HG03159 (cell line): ENCODE data around the gene TTC39B.

Experiments
- ATAC-seq: cut with Tn5 transposase; IDR thresholded peaks from one replicate; pipeline ENCODE4 v1.9.1; 2021; ENCODE audit warnings: mild to moderate bottlenecking, moderate library complexity; ENCODE audit not compliant: unreplicated experiment

Gene TTC39B

GRCh38 chr9:15182730-15183129 is 124.3 kb downstream of the TTC39B start:
- no peak for ATAC-seq

- no peak for ATAC-seq
Observed at GRCh38 chr9:15182101-15182551, 124.9 kb downstream of the TTC39B start.

GRCh38 chr9:15180124-15180523 is 126.9 kb downstream of the TTC39B start:
- ATAC-seq, result peak; percentile 68

- ATAC-seq, result no peak
Observed at GRCh38 chr9:15178631-15179030, 128.4 kb downstream of the TTC39B start.

- no peak for ATAC-seq
Observed at GRCh38 chr9:15176836-15177235, 130.2 kb downstream of the TTC39B start.

- ATAC-seq, result no peak
Observed at GRCh38 chr9:15163931-15164330, 143.1 kb downstream of the TTC39B start.

GRCh38 chr9:15161753-15162152 is 145.3 kb downstream of the TTC39B start:
- no peak for ATAC-seq

DNA sequence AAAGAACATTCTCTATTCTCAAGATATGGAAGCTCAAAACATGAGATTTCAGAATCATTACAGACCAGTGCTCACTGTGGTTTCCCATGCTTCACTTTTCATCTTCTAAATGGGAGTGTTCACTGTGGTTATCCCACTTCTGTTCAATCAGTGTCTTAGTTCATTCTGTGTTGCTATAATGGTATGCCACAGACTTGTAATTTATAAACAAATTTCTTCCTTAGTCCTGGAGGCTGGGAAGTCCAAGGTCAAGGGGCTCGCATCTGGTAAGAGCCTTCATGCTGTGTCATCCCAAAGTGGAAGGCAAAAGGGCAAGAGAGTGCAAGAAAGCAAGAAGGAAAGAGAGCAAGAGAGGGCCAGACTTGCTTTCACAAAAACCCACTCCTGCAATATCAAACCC is 146.3 kb downstream of the TTC39B start:
- no peak for ATAC-seq

- no peak for ATAC-seq
Observed at GRCh38 chr9:15158064-15158463, 149.0 kb downstream of the TTC39B start.

DNA sequence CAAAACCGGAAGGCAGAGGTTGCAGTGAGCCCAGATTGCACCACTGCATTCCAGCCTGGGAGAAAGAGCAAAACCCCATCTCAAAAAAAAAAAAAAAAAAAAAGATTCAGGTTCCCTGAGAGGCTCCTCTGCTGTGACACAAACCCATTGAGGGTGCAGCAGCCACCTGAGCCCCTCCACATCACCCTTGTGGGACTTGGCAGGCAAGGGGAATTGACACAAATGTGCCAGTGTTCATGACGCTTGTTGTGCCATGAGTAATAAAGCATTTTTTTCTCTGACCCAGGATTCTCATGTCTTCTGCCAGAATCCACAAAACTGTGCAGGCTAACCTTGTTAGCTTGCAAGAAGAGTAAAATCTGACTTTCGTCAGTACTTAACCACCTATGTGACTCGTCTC is 149.6 kb downstream of the TTC39B start:
- ATAC-seq, result no peak

DNA sequence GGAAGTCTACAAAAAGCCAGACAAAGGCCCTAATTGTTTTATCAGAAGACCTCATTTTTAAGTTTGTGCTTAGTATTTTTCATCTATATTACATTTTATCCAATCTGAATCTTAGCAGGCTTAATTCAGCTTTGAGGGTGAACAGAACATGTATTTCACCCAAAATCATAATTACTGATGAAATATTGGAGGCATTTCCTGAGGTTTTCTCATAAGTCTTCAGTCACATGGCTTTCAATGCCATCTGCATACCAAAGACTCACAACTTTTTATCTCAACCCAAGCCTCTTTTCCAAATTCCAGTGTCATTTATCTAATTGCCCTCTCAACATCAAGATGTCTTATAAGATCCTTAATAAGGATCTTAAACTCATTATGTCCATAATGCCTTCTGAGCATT is 150.8 kb downstream of the TTC39B start:
- no peak for ATAC-seq

DNA sequence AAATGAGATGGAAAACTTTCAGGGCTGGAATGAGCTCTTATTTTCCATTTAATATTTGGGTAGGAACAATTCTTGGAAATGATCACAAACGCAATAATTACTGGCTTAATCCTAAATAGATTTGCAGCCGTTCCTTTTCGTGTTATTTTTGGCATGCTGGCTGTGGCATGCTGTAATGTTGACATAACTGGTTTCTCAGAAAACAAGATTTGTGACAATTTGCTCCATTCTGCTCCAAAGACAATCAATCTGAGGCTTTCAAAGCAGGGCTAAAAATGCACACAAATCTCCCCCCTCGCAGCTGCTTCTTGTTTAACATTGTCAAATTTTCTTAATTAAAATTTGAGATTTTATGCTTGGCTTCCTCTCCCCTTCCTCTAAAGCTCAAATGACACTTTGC is 151.2 kb downstream of the TTC39B start:
- no peak for ATAC-seq

- ATAC-seq, result no peak
Observed at GRCh38 chr9:15155323-15155722, 151.7 kb downstream of the TTC39B start.

DNA sequence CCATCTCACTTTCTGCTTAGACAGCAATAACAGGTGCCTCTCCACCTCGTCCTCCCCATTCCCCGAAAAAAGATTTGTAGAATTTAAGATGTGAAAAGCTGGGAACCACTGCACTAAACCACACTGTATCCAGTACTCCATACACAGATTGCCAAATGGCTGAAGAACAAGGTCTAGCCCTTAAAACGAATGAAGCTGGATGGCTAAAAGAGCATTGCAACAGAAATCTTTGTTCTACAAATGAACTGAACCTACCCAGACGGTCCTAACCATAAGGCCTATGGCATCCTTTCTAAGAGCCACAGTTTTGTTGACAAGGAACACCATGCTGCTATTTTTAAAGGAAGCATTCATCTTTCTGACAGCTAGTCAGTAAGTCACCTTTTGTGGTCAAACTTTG is 152.3 kb downstream of the TTC39B start:
- ATAC-seq, result no peak

DNA sequence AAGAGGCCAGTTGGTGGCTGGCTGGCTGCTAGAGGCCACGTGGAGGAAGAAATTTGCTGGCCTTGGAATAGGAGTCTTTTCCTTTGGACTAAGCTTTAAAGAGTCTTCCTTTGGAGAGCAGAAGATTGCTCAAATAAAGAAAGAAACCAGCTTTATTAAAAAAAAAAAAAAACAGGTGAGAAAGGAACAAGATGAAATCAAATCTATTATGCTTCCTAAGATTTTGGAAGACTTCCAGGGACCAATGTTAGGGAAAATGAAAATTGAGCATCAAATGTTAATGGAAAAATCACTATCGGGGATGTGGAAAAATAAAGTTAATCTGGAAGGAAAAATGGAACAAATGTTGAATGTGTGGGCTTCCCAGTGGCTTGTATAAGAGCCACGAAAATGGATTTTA is 153.1 kb downstream of the TTC39B start:
- no peak for ATAC-seq

DNA sequence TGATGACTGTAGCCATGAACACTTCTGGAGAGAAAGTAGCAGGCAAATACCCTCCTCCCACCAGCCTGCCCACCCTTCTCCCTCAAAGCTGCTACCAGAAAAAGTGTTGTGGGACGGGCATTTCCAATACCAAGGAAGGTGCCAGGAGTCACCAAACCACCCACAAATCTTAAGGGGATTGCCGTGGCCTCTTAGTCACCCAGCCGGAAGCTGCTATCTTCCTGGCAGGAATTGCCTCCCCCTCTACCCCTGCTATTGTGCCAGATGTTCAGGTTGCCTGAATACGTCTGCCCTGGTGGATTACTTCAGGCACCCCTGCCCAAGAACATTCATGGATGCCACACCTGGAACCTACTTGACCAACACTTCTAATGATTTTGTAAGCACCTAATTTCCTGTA is 156.1 kb downstream of the TTC39B start:
- no peak for ATAC-seq

GRCh38 chr9:15149450-15149849 is 157.6 kb downstream of the TTC39B start:
- ATAC-seq, result no peak

GRCh38 chr9:15146268-15146700 is 160.7 kb downstream of the TTC39B start:
- ATAC-seq, result no peak

DNA sequence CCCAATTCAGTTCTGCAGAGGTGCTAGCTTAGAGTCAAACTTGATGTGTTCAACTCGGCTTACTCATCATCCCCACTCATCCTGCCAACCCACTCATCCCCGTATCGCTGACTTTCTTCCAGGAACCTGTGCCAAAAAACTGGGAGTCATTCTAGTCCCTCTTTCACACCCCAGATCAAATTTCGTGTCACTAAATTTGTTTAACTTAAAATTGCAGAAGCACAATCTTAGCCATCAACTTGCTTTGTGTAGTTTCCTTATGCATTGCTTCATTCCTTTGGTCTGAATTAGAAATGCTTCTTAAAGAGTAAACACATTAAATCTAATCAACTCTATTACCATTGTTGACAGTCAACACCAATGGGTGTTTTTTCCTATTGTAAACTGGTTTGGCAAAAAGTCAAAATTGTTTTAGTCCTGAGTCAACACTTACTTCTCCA is 162.4 kb downstream of the TTC39B start:
- no peak for ATAC-seq

DNA sequence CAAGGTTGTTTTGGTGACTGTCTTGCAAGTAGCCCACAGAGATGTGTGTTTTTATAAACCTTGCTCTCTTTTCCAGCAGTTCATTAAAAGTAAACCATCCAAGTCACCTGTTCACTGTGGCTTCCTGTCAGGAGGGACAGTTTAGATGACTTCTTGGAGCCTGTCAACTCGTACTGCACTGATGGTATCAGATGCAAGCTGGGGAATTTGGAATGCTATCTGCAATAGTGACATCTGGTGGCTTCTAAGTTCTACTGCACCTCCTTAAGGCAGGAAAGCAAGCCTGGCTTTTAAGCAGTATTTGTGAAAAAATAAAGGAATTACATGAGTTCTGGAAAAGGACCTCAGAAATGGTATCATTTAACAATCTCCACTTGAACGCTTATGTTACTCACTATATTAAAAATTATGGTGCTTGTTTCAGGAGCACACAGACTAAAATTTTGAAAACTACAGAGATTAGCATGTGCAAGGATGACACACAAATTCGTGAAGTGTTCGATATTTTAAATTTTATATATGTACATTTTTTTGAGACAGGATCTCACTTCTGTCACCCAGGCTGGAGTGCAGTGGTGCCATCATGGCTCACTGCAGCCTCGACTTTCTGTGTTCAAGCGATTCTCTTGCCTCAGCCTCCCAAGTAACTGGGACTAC is 164.0 kb downstream of the TTC39B start:
- peak; percentile 98 for ATAC-seq

DNA sequence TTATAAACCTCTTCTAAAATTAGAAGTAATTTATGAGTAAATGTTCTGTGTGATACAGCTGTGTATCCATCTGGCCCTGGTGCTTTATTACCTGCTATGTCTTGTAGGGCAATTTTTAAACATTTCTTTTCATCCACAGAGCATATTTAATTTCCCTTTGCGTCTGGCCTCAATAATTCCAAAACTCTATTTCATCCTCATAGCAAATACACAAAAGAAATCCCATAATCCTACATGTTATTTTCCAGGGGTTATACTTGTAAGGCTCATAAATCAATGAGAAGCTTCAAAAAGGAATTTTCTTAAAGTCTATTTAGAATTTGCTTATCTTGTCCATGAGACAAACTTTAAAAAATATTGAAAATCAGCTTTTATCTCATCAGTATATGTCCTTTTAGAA is 167.0 kb downstream of the TTC39B start:
- no peak for ATAC-seq

DNA sequence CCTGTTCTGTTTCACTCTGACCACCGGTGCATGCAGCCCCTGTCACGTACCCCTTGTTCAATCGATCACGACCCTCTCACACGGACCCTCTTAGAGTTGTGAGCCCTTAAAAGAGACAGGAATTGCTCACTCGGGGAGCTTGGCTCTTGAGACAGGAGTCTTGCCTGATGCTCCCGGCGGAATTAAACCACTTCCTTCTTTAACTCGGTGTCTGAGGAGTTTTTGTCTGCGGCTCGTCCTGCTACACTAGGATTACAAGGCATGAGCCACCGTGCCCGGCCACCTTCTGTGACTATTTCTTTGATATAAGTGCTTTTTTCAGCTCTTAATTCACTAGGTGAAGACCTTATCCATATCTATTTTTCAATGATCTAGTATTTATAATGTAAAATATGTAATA is 167.5 kb downstream of the TTC39B start:
- no peak for ATAC-seq

- ATAC-seq, result no peak
Observed at GRCh38 chr9:15138357-15138686, 168.7 kb downstream of the TTC39B start.
